HEK293T (cell line): ENCODE measurements around the gene IQSEC1.

ENCODE experiments used
- ELF4 ChIP-seq: fragments of 450-650 bp; IDR thresholded peaks from 2 replicates; pipeline ENCODE4 v1.6.1; 2017; ENCODE audit warnings: antibody characterized with exemption
- FOXM1 ChIP-seq: fragments of 450-650 bp; IDR thresholded peaks from 2 replicates; pipeline ENCODE4 v1.6.1; 2017; ENCODE audit warnings: mild to moderate bottlenecking, borderline replicate concordance
- NFRKB ChIP-seq: fragments of 450-650 bp; IDR thresholded peaks from 2 replicates; pipeline ENCODE4 v1.6.1; 2016; ENCODE audit warnings: mild to moderate bottlenecking, moderate library complexity
- TARDBP ChIP-seq: fragments of 450-650 bp; IDR thresholded peaks from 2 replicates; pipeline ENCODE4 v1.6.1; 2016

DNA sequence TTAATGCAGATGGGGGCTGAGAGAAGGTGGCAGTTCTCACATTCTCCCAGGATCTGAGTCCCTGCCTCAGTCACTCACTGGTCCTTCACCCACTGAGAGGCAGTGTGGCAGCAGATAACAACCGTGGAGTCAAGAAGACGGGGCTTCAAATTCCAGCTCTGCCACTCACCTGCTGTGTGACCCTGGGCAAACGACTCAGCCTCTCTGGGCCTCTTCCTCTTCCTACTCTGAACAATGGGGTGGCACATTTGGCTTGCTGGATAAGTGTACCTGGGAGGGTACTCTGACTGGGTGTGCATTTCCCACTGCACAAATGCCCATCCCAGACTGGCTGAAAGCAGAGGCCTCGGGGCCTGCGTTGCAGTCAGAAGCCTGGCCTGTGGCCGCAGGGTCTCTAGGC is 10.0 kb upstream of the IQSEC1 start:
- TF ChIP-seq FOXM1 (no peak), ELF4 (no peak), NFRKB (no peak), TARDBP (no peak)
